ENCODE data around the gene ECI1. TPM values are rescaled to one million over a fixed set of nuclear protein-coding genes. Genes with fewer than 3 reads are reported as not detected.

The ECI1 gene
- total and polyA plus RNA-seq, 4 donors = 35.0 to 87.1 (median 63.5) TPM

GRCh38 chr16:2253293-2253692 lies 1.9 kb upstream of the ECI1 start:
- 92 to 94% methylated on average over 11 of the region's 11 CpGs for WGBS, 2 donors
- peaks cover 0 to 18% (median 5%) of the 10 kb centered on the region in 5 donors for H3K4me1 ChIP-seq (ENCODE audit: control insufficient read depth in 5 of 5, insufficient read depth in 5 of 5, low read length in 5 of 5)
- no peak overlapping the region for H3K4me3 ChIP-seq
- no peak overlapping the region for H3K9ac ChIP-seq (ENCODE audit: insufficient read depth in 1 of 2, low read length in 2 of 2)
- peaks cover 21 to 37% (median 29%) of the 10 kb centered on the region in 4 donors for H3K36me3 ChIP-seq (ENCODE audit: control insufficient read depth in 4 of 4, insufficient read depth in 4 of 4, low read length in 4 of 4)
- ATAC-seq (ENCODE audit: insufficient read depth, low FRiP score) (no peak), DNase-seq (no peak)
- no peaks in the 10 kb centered on the region for H3K9me3 ChIP-seq (ENCODE audit: control insufficient read depth in 4 of 4, insufficient read depth in 3 of 4, low read length in 3 of 4)
- H3K27me3 ChIP-seq (ENCODE audit: control insufficient read depth in 3 of 3, insufficient read depth in 3 of 3, low read length in 2 of 3) = no peaks in the 10 kb centered on the region
- no peak for TF ChIP-seq CTCF (IDR thresholded peaks at IDR 0.05; ENCODE audit: control extremely low read depth, extremely low read depth)
- no peak overlapping the region for H3K27ac ChIP-seq (ENCODE audit: low read depth in 1 of 2, low read length in 1 of 2)

GRCh38 chr16:2252806-2253148 lies 1.4 kb upstream of the ECI1 start:
- peak overlapping the region in 1 of 2 donors; percentile 23 for H3K9ac ChIP-seq (ENCODE audit: insufficient read depth in 1 of 2, low read length in 2 of 2)
- no peaks in the 10 kb centered on the region for H3K9me3 ChIP-seq (ENCODE audit: control insufficient read depth in 4 of 4, insufficient read depth in 3 of 4, low read length in 3 of 4)
- no peak for ATAC-seq (ENCODE audit: insufficient read depth, low FRiP score)
- H3K36me3 ChIP-seq (ENCODE audit: control insufficient read depth in 4 of 4, insufficient read depth in 4 of 4, low read length in 4 of 4) = peaks cover 18 to 34% (median 27%) of the 10 kb centered on the region in 4 donors
- no peak overlapping the region for H3K27ac ChIP-seq (ENCODE audit: low read depth in 1 of 2, low read length in 1 of 2)
- no peak for TF ChIP-seq CTCF (IDR thresholded peaks at IDR 0.05; ENCODE audit: control extremely low read depth, extremely low read depth)
- H3K27me3 ChIP-seq (ENCODE audit: control insufficient read depth in 3 of 3, insufficient read depth in 3 of 3, low read length in 2 of 3) = no peaks in the 10 kb centered on the region
- H3K4me1 ChIP-seq (ENCODE audit: control insufficient read depth in 5 of 5, insufficient read depth in 5 of 5, low read length in 5 of 5) = peaks cover 0 to 18% (median 5%) of the 10 kb centered on the region in 5 donors
- no peak for DNase-seq
- H3K4me3 ChIP-seq = no peak overlapping the region
- WGBS, 2 donors = 96 to 97% methylated on average over 7 of the region's 7 CpGs

GRCh38 chr16:2250652-2251295 lies 613 bp downstream of the ECI1 start:
- DNase-seq (peak; percentile 24 to 32 (median 32)), ATAC-seq (ENCODE audit: insufficient read depth, low FRiP score) (peak; percentile 3)
- whole genome bisulfite sequencing, 2 donors = 8 to 11% methylated on average over 35 of the region's 35 CpGs

More at GRCh38 chr16:2250652-2251295, 613 bp downstream of the ECI1 start:
- Histone ChIP-seq H3K9me3 (ENCODE audit: control insufficient read depth in 4 of 4, insufficient read depth in 3 of 4, low read length in 3 of 4) (no peaks in the 10 kb centered on the region), H3K4me3 (peak overlapping the region; percentile 71), H3K4me1 (ENCODE audit: control insufficient read depth in 5 of 5, insufficient read depth in 5 of 5, low read length in 5 of 5) (peaks cover 0 to 18% (median 5%) of the 10 kb centered on the region in 5 donors), H3K9ac (ENCODE audit: insufficient read depth in 1 of 2, low read length in 2 of 2) (peak overlapping the region in 1 of 2 donors; percentile 58), H3K27ac (ENCODE audit: low read depth in 1 of 2, low read length in 1 of 2) (peak overlapping the region; percentile 87 to 96), H3K27me3 (ENCODE audit: control insufficient read depth in 3 of 3, insufficient read depth in 3 of 3, low read length in 2 of 3) (no peaks in the 10 kb centered on the region), H3K36me3 (ENCODE audit: control insufficient read depth in 4 of 4, insufficient read depth in 4 of 4, low read length in 4 of 4) (peaks cover 15 to 30% (median 19%) of the 10 kb centered on the region in 4 donors)
- TF ChIP-seq CTCF (IDR thresholded peaks at IDR 0.05; ENCODE audit: control extremely low read depth, extremely low read depth) = no peak
